Kidney (tissue), 14 donors: ENCODE measurements around the gene GPR180. TPM values are rescaled to one million over a fixed set of nuclear protein-coding genes. Genes with fewer than 3 reads are reported as not detected.

Experiments
- DNase-seq, 5 donors: peaks; one replicate each; pipeline ENCODE4 v3.0.0-alpha.2; 2013 to 2020
- FAIRE-seq: peaks from 2 replicates; lab custom pipeline; 2012; peaks lifted over from hg19 to GRCh38; lab: Jason Lieb, UNC
- H3K27ac ChIP-seq, 2 donors: one replicate each; pipeline ENCODE4 v1.7.0; 2013; ENCODE audit warnings: low read depth in 2 of 2, low read length in 2 of 2, inconsistent platforms in 1 of 2
- H3K27me3 ChIP-seq: one replicate; pipeline ENCODE4 v1.7.1; 2013; ENCODE audit warnings: low read length, inconsistent platforms; ENCODE audit not compliant: control insufficient read depth, insufficient read depth
- H3K36me3 ChIP-seq, 3 donors: one replicate each; pipeline versions ENCODE4 v1.7.0 to v1.7.1; 2013; ENCODE audit warnings: low read length in 3 of 3, control low read depth in 1 of 3, inconsistent platforms in 1 of 3; ENCODE audit not compliant: insufficient read depth in 3 of 3, control insufficient read depth in 2 of 3
- H3K4me1 ChIP-seq, 3 donors: one replicate each; pipeline versions ENCODE4 v1.7.0 to v1.7.1; 2013; ENCODE audit warnings: low read length in 3 of 3, inconsistent platforms in 1 of 3, low read depth in 1 of 3; ENCODE audit not compliant: control insufficient read depth in 2 of 3, insufficient read depth in 2 of 3
- H3K4me3 ChIP-seq, 3 donors: one replicate each; pipeline versions ENCODE4 v1.7.0 to v1.8.1; 2013; ENCODE audit warnings: low read length in 3 of 3, control low read depth in 1 of 3, inconsistent platforms in 1 of 3
- H3K9ac ChIP-seq, 3 donors: one replicate each; pipeline versions ENCODE4 v1.7.0 to v1.7.1; 2013; ENCODE audit warnings: low read length in 3 of 3, control low read depth in 1 of 3, inconsistent platforms in 1 of 3
- H3K9me3 ChIP-seq, 3 donors: one replicate each; pipeline versions ENCODE4 v1.7.0 to v1.7.1; 2013; ENCODE audit warnings: low read length in 3 of 3, control low read depth in 1 of 3, inconsistent platforms in 1 of 3; ENCODE audit not compliant: control insufficient read depth in 2 of 3, insufficient read depth in 1 of 3
- CTCF ChIP-seq: IDR thresholded peaks from 3 replicates; pipeline ENCODE4 v1.5.1; 2012; ENCODE audit warnings: mild to moderate bottlenecking, moderate library complexity, borderline replicate concordance; ENCODE audit not compliant: insufficient read depth; ENCODE audit errors: extremely low read depth
- intact Hi-C: fragments of 100-400 bp; cut with DNase I; formaldehyde crosslinking; loops from one replicate; pipeline ENCODE4 v1.11.1; 2022
- polyA plus RNA-seq: library from polyadenylated mRNA; stranded (reverse); fragments of 350-450 nt; fragmentation: Illumina TruSeq; extraction: RNeasy Lipid Tissue Mini Kit (QIAGEN cat#74804); gene quantifications from one replicate; pipeline ENCODE4 v1.2.3, GENCODE V29; 2014; ENCODE audit warnings: low read depth, low replicate concordance; ENCODE audit not compliant: insufficient read depth
- total RNA-seq: library from RNA; stranded (reverse); fragmentation: NEBNext Ultra II Directional; extraction: Animal tissue kit (Norgen Biotek cat#: 25700); gene quantifications from one replicate; pipeline ENCODE4 v1.2.1, GENCODE V29; 2021
- donor health status: control.
- donor health status: control.
- donor health status: control.
- donor health status: control.
- donor health status: control.
- donor health status: DM: yes; HTN: yes; CAD: no.
- donor health status: Normal renal cell carcinoma (clear cell type).

GPR180 gene
- total and polyA plus RNA-seq, 2 donors from 2014 or later: 1.8 to 5.2 TPM

GRCh38 chr13:94583926-94584325 lies 17.7 kb upstream of the GPR180 start:
- intact Hi-C loops: no loop called here
- no peaks in the 10 kb centered on the region for H3K27me3 ChIP-seq
- no peaks in the 10 kb centered on the region for H3K9me3 ChIP-seq
- H3K4me1 ChIP-seq: no peaks in the 10 kb centered on the region
- H3K27ac ChIP-seq: no peak overlapping the region
- TF ChIP-seq CTCF: no peak
- peaks cover 12 to 16% (median 12%) of the 10 kb centered on the region in 3 donors for H3K36me3 ChIP-seq
- no peak overlapping the region for H3K9ac ChIP-seq
- no peak for DNase-seq
- FAIRE-seq: no peak
- no peak overlapping the region for H3K4me3 ChIP-seq

GRCh38 chr13:94585543-94586101 lies 16.0 kb upstream of the GPR180 start:
- Histone ChIP-seq H3K36me3 (peaks cover 4 to 17% (median 9%) of the 10 kb centered on the region in 3 donors), H3K9ac (no peak overlapping the region), H3K27me3 (no peaks in the 10 kb centered on the region), H3K9me3 (no peaks in the 10 kb centered on the region), H3K27ac (no peak overlapping the region), H3K4me1 (no peaks in the 10 kb centered on the region), H3K4me3 (no peak overlapping the region)
- intact Hi-C loops: no loop called here
- TF ChIP-seq CTCF: no peak
- no peak for FAIRE-seq
- DNase-seq: no peak

GRCh38 chr13:94586371-94586770 lies 15.3 kb upstream of the GPR180 start:
- no peak overlapping the region for H3K9ac ChIP-seq
- H3K9me3 ChIP-seq: no peaks in the 10 kb centered on the region
- intact Hi-C loops: no loop called here
- DNase-seq (no peak), FAIRE-seq (no peak)
- H3K36me3 ChIP-seq: peaks cover 3 to 18% (median 6%) of the 10 kb centered on the region in 3 donors
- no peaks in the 10 kb centered on the region for H3K27me3 ChIP-seq
- no peaks in the 10 kb centered on the region for H3K4me1 ChIP-seq
- no peak overlapping the region for H3K27ac ChIP-seq
- TF ChIP-seq CTCF: no peak
- no peak overlapping the region for H3K4me3 ChIP-seq

GRCh38 chr13:94588541-94588940 lies 13.1 kb upstream of the GPR180 start:
- H3K4me1 ChIP-seq: no peaks in the 10 kb centered on the region
- no peak overlapping the region for H3K4me3 ChIP-seq
- H3K36me3 ChIP-seq: peaks cover 0 to 12% (median 2%) of the 10 kb centered on the region in 3 donors
- no peak overlapping the region for H3K9ac ChIP-seq
- no peaks in the 10 kb centered on the region for H3K27me3 ChIP-seq
- no peak for FAIRE-seq
- H3K27ac ChIP-seq: no peak overlapping the region
- DNase-seq: no peak
- intact Hi-C loops: no loop called here
- no peaks in the 10 kb centered on the region for H3K9me3 ChIP-seq
- no peak for TF ChIP-seq CTCF
